NOMO-1 treated with dmso at 0.1 percent for 144 hours (cell line): ENCODE results near the gene MYO18B.

Experiments
- DNase-seq: peaks from one replicate; lab custom pipeline; 2025; ENCODE audit not compliant: unreplicated experiment; lab: John Stamatoyannopoulos, UW

The MYO18B gene

DNA sequence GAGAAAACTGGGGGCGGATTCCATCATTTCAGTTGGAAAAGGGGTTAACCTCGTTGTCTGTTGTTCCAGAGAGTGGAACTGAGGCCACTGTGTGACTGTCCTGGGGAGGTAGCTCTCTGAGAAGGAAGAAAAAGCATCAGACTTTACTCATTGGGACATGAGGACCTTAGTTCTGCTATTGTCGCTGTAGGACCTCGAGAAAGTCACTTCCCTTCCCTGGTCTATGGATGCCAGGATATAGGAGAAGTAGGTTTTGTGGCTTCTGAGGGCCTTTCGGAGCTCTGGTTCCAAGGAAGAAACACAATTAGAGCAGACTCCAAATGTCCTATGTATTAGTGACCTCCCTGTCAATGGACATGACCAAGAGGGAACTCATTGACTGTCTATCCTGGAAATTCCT, 6.2 kb downstream of the MYO18B start:
- no peak for DNase-seq

DNA sequence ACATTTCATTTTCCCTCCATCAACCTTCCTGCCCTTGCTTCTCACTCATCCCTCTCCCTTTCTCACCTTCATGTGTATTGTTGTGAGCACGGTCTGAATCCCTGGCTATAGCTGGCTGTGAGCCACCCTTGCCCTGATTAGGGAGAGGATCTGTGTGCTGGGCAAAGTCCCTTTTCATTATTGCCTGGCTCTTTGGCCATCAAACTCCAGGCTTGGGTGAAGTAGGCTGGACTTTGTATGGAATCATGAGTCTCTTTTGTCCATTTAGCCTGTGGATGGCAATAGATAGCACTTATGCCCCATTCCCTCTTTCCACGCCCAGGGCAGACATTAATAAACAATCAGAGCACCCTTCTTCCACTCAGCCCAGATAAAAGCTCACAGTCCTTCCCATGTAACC, 6.7 kb downstream of the MYO18B start:
- no peak for DNase-seq

DNA sequence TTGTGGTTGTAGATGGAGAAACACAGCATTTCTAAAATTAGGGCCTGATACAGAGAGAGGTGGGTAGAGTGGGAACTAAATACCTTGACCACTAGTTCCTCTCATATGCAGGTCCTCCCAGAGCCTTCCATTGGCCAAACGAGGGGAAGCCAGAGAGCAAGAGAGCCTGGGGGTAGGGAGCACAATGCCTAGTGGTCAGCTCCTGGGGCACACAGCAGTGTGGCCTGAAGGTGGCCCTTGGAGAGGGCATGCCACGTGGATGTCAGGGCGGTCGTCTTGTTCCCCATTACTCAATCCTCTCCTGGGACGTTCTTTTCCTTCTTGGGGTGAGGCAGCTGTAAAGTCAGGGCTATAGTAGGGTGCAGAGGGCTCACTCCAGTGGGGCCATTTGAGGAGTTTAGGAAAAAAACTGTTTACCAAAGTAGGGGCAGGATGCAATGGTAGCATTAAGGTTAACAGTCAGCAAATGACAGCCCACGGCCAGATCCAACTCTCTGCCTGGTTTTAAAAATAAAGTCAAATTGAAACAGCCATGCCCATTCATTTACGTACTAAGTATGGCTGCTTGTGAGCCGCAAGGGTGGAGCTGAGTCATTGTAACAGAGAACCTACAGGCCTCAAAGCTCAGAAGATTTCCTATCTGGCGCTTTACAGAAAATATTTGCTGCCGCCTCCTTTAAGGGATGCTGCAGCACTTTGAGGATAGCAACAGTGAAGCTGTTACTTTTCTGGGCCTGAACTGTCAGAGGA, 7.6 kb downstream of the MYO18B start:
- DNase-seq, result no peak

DNA sequence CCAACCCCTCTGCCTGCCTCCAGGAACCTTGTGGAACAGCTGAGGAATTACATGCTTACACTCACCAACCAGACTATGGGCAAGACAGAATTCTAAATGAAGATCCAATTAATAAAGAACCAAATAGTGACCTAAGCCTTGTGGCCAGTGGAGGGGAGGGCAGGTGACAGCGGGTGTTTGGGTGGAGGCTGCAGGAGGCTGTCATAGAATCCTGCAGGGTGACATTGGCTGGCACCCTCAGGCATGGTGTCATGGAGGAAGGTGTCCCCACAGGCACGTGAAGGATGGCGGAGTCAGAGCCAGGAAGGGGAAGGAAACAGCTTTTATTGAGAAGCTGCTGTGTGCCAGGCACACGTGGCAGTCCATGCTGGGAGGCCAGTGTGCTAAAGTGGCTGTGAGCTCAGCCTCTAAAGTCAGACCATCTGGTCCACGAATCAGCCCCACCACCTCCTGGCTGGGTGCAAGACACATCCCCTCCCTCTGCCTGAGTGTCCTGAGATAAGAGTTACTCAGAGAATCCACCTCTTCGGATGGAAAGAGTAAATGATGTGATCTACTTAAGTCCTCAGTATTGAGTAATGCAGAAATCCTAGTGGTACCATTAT, 8.7 kb downstream of the MYO18B start:
- no peak for DNase-seq

DNA sequence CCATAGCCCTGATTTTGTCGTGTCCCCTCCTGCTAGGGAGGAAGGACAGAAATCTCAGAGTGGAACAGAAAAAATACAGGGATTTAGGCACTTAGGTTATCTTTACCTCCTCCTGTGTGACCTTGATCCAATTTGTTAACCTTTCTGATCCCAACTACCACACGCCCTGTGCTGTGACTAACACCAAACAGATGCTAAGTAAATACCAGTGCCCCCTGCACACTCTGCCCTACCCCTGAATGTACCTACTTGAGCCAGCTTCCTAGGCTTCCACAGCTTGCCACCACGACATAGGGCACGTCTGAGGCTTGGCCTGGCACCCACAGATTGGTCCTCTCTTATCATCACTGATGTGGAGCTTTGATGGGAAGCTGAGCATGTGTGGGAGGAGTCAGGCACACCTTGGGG, 9.2 kb downstream of the MYO18B start:
- no peak for DNase-seq

DNA sequence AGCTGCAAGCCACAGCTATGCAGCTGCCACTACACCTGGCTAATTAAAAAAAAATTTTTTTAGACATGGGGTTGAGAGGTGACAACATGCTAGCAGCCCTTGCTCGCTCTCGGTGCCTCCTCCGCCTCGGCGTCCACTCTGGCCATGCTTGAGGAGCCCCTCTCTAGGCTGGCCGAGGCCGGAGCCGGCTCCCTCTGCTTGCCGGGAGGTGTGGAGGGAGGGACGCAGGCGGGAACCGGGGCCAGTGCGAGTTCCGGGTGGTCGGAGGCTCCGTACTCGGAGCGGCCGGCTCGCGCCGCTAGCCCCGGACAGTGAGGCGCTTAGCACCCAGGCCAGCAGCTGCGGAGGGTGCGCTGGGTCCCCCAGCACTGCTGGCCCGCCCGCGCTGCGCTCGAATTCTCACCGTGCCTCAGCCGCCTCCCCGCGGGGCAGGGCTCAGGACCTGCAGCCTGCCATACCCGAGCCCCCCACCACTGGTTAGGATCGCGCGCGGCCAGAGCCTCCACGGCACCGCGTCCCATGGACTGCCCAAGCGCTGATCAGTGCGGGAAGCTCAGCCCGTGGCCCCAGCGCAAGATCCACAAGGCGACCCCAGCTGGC, 10.7 kb downstream of the MYO18B start:
- DNase-seq, result no peak

DNA sequence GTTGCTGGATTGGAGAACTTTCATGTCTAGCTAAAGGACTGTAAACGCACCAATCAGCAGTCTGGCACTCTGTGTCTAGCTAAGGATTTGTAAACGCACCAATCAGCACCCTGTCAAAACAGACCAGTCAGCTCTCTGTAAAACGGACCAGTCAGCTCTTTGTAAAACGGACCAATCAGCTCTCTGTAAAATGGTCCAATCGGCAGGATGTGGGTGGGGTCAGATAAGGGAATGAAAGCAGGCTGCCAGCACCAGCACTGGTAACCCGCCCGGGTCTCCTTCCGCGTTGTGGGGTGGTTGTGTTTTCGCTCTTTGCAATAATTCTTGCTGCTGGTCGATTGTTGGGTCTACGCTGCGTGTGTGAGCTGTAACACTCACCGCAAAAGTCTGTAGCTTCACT, 11.3 kb downstream of the MYO18B start:
- DNase-seq, result no peak

DNA sequence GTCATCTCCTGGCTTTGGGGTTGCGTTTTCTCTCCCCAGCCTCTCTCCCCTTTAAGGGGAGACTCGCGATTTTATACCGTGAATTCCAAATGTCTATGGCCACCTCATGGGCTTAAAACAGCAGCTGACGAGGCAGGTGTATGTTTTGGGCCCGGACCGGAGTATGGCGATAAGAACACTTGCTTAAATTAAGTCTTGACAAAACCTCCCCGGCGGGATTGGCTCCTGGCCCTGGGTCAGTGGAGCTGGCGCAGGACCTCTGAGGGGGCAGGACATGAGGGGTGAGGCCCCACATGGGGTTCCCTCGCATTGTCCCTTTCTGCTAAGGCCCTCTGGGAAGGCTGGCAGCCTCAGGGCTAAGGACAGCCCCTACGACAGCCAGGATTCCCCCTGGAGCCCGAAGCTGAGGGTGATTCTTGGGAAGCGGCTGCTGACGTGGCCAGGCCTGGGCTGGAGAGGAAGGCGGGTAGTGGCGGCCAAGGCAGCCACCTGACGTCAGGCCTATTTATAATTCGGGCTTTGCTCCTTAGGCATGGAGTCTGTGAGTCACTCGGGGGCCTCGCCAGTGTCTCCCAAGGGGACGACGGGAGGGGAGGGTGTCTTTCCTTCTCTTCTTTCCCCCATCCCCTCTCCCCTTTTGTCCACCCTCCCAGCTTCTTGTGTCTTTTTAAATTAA, 12.7 kb downstream of the MYO18B start:
- DNase-seq, result no peak

DNA sequence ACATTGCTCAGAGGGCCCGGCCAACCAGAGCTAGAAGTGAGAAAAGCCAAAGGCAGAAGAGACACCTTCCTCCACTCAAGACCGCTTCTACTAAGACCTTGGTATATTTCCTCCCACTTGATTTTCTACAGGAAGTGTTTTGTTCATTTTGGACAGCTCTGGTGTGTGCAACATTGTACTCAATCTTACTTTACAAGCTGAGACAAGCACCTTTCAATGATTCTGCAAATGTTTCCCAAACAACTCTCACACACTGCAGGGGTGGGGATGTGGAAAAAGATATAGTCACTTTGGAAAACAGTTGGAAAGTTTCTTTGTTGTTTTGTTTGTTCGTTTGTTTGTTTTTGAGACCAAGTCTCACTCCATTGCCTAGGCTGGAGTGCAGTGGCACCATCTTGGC, 15.7 kb downstream of the MYO18B start:
- no peak for DNase-seq

DNA sequence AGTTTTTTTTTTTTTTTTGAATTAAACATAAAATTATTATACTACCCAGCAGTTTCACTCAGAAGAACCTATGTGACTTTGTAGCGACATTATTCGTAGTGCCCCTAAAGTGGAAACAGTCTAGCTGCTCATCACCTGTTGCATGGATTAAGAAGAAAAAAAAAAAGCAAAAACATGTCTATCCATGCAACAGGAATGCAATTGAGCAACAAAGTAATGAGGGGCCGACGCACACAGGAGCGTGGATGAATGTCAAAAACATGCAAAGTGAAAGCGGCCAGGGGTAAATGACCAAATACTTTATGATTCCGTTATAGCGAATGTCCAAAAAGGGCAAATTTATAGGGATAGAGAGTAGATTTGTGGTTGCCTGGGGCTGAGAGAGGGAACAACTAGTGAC, 16.3 kb downstream of the MYO18B start:
- DNase-seq, result no peak

DNA sequence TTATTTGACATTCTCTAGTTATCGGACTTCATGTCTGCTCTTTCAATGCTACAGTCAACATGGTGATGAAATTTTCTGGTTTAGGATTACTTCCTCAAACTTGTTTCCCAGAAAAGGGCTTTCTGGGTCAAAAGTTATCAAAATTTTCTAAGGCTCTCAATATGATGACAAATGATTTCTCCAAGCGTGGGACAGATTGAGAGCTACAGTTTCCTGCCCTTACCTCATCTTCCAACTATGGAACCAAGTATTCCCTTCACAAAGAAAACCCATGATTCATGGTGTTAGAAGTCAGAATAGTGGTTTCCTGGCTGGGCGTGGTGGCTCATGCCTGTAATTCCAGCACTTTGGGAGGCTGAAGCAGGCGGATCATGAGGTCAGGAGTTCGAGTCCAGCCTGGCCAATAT, 17.8 kb downstream of the MYO18B start:
- peak; percentile 47 for DNase-seq

DNA sequence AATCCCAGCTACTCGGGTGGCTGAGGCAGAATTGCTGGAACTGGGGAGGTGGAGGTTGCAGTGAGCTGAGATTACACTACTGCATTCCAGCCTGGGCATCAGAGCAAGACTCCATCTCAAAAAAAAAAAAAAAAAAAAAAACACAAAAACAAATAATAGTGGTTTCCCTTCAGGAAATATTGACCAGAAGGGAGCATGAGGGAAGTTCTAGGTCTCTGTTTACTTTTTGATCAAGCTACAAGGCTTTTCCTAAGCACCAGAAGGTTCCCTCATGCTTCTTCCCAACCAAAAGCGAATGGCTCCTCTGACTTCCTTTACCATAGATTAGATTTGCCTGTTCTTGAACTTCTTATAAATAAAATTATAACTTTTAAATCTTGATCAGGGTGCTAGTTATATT, 18.3 kb downstream of the MYO18B start:
- DNase-seq, result no peak

DNA sequence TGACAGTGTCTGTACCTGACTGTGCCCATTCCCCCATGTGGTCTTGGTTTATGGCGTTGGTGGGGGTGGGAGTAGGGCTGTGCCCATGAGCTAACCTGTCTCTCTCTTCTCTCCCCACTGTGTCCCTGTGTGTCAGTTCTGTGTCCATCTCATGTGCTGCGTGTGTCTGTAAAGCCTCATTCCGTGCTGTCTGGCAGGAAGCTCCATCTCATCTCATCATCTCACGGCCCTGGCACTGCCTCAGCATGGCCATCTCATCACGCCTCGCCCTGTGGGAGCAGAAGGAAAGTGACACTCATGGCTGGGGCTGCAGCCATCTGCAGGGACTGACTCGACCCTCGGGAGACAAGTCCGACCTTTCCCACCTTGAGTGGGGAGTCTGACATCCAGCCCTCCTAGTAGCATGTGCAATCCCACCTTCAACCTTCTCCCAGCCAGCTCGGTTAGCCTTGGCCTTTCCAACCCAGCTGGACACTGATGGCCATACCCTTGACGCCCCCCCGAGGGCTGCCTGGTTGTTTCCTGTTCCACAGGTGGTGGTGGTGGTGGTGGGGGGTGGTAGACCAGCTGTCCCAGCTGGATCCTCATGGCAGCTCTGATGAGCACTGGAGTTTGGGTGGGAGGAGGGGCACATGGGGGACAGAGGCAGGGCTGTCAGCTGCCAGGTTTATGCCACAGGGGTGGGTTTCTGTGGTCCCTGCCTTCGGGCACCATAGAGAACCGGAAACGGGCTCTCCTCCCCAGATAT, 19.0 kb downstream of the MYO18B start:
- DNase-seq, result no peak

DNA sequence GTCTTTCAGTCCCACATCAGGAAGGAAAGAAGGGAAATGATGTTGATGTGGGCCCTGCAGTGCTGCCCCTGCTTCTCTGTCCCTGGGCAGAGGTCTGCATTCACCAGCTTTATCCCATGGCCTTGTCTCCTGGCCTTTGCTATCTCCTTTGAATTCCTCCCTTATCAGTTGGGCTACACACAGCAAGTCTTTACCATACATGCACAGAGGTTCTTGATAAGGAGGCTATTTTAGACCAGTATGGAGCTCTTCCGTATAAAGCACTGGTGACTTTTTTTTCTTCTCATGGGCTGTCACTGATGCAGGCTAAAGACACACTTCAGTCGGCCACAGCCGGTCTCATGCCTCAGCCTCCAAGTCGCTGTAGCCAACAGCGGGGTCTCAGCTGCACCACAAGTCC, 20.2 kb downstream of the MYO18B start:
- DNase-seq, result no peak

DNA sequence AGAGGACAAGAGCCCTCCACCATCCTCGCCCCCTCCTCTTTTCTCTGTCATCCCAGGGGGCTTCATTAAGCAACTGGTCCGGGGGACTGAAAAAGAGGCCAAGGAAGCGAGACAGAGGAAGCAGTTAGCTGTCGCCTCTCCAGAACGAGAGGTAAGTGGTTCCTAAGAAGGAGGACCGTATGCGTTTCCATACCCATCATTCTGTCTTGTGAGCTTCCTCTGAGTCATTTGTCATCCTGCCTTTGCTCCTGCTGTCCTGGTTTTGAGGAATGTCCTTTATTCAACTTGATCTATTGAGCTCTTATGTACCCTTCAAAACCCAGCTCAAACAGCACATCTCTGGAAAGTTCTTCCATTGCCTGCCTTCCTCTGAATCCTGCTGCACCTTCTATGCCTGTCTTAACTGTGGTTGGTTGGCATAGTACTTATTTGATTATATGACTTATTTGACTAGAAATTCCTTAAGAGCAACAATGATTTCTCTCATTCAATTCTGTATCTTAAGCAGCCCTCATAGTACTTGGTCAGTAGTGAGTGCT, 21.3 kb downstream of the MYO18B start:
- no peak for DNase-seq

DNA sequence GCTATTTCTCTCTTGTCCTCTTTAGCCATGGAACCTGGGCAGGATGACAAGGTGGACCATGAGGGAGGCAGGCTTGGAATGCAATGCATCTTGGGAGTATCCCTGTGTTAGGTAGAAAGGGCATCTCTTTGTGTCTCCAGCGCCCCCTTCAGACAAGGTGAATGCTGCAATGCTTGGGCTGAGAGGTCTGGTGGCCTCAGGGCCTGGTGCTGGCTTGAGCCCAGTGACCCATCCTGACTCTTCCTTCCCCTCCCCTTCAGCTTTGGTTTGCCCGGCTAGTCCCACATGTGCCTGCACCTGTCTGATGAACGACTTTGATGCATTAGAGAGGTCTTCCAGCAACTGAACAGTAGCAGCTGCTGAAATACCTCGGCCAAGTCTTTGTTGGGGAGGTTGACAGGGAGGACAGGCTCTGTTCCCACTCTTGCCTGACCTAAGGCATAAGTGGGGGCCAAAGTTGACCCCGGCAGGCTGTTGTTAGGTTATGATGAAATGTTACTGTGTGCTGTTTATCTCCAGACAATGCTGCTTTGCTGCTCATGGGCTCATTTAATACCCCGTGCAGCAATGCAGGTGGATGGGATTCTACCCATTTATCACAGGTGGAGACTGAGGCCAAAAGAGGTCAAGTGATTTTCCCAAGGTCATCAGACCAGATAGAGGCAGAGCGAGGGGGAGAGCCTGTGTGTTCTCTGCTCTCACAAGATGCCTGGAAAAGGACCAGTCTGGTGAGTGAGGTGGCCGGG, 22.5 kb downstream of the MYO18B start:
- no peak for DNase-seq

DNA sequence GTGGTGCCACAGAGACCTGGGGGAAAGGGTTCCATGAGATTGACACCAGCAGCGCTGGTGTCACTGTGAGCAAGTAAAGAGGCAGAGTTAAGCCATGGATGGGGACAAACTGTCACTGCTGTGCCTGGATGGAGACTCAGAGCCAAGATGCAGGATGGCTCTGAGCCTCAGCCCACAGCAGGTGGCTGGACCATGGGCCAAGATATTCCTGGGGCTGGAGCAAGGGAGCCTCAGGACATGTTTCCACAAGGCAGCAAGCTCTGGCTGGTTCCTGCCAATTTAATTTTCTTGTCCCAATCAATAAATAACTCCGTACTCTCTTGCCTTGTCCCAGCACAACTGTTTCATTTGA, 23.0 kb downstream of the MYO18B start:
- no peak for DNase-seq

DNA sequence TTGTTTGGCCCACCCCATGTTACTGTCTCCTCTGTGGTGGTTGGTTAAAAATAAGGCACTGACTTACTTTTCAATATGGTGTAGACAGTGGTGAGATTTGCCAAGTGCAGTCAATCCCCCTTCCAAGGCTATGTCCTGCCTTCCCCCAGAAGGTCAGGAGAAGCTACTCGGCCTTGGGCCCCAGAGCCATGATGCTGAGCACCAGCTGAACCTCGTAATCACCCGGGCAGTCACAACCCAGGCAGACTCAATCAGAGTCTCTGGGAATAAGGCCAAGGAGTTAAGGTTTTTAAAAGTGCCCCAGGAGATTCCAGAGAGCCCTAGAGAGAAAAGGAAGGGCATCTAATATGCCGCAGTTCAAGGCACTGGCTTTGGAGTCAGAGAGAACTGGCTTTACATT, 23.8 kb downstream of the MYO18B start:
- no peak for DNase-seq

DNA sequence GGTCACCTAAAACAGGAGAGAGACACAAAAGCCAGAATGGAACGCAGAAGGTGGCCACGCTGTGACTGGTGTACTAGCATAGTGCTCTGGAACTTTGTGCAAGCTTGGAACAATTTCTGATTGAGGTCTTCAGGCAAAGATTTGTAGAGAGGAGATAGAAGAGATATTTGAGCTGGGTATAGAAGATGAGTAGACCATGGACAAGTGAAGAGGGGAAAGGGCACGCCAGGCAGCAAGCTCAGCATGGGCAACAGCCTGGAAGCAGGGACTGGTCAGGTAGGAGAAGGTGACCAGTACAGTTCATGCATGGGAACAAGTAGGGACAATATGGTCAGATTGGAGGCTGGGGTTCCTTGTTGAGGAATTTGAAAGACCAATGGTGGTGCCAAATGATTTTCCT, 24.4 kb downstream of the MYO18B start:
- no peak for DNase-seq

DNA sequence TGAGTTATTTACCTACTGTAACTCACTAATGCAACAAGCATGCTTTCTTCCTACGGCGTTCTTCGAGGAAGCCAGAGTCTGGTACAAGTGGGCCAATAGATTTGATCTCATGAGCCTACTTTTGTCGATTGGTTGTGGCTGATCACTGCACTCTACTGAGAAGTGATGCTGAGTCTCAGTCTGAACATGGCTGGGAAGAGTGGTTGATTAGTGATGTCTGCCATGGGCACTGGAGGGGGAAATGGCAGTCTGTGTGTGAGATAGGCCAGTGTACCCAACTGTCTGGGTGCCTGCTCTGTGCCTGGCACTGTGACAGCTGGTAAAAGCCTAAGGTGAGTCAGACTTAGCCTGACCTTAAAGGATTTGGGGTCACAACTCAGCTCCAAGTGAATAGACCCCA, 28.3 kb downstream of the MYO18B start:
- DNase-seq, result no peak

DNA sequence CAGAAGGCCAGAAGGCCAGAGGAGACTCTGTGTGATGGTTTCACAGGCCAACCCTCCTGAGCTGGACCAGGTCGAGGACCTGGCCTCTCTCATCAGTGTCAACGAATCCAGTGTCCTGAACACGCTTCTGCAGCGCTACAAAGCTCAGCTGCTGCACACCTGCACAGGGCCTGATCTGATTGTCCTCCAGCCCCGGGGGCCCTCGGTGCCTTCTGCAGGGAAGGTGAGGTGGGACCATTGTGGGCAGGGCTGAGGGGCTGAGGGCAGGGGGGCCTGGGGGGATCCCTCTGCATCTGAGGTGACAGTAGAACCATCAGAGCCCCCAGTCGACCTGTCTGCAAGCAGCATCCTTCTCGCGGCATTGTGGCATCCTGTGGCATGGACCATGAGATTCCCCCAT, 30.3 kb downstream of the MYO18B start:
- no peak for DNase-seq
